HCEC 1CT (cell line): ENCODE measurements around the gene HTR1A.

ENCODE experiments used
- DNase-seq: peaks from one replicate; pipeline ENCODE4 v3.0.0-alpha.2; 2017

HTR1A gene

DNA sequence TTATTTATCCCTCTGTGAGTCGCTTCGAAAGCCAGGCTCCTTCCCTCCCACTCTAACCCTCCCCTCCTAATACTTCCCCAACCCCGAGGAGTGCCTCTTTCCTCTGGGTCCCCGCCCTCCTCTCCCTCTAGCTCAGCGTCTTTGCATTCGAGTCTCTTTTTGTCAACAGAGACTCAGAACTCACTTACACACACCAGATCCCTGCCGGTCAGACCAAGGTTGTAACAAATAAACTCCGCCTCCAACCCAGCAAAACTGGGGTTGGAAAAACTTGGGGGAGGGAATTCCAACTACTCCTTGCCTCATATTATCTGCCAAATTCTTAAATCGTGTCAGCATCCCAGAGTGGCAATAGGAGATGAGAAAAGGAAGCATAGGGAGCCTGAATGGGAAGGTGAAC, at the start of gene HTR1A:
Gene HTR1A, minus strand, starts transcription at position 167 of the 400 bp plus-strand sequence. CDS start 726 bp downstream, outside the sequence.
- DNase-seq = no peak

DNA sequence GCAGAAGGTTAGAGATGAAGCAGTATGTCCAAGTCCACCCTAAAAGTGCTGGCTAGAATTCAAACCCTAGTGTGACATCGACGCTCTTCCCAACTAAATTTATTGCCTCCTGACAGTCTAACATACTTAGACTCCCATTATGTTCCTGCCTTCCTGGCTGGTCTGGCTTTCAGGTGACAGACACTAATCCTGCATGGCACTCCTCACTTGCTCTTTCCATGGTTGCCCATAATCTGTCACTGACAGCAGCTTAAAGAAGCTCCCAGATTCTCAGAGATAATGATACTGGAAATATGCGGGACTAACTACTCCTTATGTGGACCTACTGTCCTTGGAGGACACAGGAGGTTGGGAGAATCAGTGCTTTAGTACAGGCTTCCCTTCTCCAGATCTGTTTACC, 41.7 kb upstream of the HTR1A start:
- no peak for DNase-seq

DNA sequence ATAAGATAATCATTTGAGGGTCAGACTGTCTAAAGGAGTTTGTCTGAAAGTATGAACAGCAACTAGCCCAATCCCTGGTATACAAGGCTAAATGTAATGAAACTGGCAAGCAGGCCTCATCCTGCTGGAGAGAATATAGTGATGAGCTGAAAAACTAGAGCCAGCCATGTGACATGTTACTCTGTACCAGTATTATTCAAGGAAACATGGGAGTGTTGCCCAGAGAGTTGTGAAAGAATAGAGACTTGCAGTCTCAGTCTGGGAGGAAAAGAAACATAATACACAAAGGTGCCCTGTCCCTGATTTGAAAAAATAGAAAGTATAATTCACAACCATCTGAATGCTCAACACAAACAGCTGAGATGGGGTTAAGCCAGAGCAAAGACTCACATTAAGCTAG, 37.9 kb upstream of the HTR1A start:
- no peak for DNase-seq

DNA sequence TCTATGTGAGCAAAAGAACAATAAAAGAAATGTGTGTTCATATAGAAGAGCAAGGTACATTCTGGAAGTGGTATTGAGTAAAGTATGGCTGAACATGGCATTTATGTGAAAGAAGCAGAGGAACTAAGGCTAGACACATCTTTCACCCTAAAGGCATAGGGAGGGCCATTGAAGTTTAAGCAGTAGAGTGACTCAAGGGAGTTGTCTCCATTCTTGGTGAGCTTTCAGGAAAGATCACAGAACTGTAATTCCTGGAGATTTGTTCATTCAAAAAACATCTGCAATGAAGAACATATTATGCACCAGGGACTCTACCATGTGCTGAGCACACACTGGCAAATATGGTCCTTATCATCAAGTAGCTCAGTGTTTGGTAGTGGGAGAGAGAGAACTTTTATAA, 24.8 kb upstream of the HTR1A start:
- no peak for DNase-seq

GRCh38 chr5:63981864-63982263, 19.6 kb upstream of the HTR1A start:
- DNase-seq = no peak

- DNase-seq = no peak
These were observed 1.7 kb upstream of the HTR1A start for GRCh38 chr5:63963926-63964325.

DNA sequence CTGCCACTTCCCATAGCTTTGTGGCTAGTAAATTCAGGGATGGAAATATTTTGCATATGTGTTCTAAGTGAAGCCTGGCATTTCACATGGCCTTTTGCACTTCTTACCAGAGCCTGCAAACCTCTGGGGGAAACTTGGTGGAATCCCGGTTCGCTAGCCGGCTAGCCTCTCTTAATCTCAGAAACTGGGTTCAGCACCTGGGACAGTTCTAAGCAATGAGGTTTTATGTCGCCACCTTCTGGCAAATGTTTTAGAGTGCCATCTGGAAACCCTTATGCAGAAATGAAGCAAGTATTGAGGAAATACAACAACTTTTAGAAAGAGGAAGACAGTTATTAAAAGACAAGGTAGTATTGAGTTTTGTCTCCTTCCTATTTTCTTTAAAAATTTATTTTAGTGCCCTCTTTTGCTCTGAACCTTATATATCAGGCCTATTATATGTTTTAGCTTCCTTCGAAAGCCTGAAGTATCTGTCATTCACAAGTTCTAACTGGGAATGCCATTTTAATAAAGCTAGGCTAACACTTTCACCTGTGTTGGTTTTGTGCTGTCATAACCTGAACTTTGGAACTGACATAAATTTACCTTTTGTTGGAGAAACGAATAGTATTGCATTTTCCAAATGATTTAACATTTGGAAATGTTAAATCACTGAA, 963 bp upstream of the HTR1A start:
- peak; percentile 13 for DNase-seq

- no peak for DNase-seq
These were observed 565 bp downstream of the HTR1A start for GRCh38 chr5:63961598-63962161.

DNA sequence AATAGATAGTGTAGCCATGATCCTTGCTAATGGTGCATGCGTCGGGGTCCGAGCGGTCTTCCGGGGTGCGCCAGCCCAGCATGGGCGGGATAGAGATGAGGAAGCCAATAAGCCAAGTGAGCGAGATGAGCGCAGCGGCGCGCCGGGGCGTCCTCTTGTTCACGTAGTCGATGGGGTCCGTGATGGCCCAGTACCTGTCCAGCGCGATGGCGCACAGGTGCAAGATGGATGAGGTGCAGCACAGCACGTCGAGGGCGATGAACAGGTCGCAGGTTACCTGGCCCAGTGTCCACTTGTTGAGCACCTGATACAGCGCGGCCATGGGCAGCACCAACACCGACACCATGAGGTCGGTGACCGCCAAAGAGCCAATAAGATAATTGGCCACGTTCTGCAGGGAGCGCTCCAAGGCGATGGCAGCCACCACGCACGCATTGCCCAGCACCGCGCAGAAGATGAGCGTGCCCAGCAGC, 1.1 kb downstream of the HTR1A start:
- DNase-seq = no peak

DNA sequence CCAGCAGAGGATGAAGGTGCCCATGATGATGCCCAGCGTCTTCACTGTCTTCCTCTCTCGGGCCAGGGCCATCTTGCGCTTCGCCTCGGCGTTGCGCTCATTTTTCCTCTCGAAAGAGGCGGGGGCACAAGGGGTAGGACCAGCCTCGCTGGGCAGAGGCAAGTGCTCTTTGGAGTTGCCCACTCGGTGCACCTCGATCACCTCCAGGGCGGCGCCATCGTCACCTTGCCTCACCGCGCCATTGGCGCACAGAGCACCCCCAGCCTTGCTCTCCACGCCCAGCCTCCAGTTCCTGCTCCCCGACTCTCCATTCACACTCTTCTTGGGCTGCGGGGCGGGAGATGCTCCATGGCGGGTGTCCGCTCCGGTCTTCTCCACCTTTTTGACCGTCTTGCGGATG, 1.6 kb downstream of the HTR1A start:
- no peak for DNase-seq

GRCh38 chr5:63959177-63959982, 2.9 kb downstream of the HTR1A start:
- DNase-seq = no peak

- no peak for DNase-seq
These were observed 3.6 kb downstream of the HTR1A start for GRCh38 chr5:63958654-63959053.

- no peak for DNase-seq
These were observed 4.6 kb downstream of the HTR1A start for GRCh38 chr5:63957617-63958016.

- no peak for DNase-seq
These were observed 9.0 kb downstream of the HTR1A start for GRCh38 chr5:63953217-63953616.

DNA sequence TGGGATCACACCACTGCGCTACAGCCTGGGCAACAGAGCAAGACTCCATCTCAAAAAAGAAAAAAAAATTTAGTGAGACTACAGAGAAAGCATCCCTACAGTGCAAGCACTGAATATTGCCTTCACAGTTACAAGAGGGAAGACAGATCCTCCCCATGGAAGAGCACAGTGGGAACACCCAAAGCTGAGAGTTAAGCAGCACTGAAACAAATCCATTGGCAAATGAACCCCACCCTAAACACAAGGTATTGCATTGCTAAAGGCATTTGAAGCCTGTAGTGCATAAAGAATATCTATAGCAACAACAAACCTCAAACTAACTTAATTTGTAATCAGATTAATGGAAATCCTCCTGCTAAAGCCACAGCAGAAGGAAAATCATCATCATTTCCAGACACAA, 27.1 kb downstream of the HTR1A start:
- DNase-seq = no peak

DNA sequence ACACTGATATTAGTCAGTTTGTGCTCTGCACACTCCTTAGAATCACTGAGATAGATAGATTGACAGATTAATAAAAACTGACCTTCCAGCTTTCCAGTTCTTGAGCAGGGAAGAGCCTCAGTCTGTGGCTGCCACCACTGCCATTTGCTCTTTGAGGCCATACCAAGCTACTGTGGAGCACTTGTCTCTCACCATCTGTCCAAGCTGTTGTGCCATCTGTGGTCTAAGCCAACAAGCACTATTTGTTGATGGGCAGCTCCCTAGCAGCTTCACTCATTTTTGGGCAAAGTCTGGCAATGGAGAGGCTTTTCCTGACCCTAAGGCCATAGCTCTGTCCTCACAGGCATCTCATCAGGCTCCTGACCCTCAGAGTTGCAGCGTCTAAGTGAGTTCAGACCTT, 30.4 kb downstream of the HTR1A start:
- DNase-seq = no peak

GRCh38 chr5:63928451-63928850, 33.8 kb downstream of the HTR1A start:
- no peak for DNase-seq

GRCh38 chr5:63923914-63924313, 38.3 kb downstream of the HTR1A start:
- DNase-seq = no peak

GRCh38 chr5:63919763-63920478, 42.3 kb downstream of the HTR1A start:
- DNase-seq = no peak

GRCh38 chr5:63916786-63917185, 45.5 kb downstream of the HTR1A start:
- no peak for DNase-seq

- no peak for DNase-seq
These were observed 50.4 kb downstream of the HTR1A start for GRCh38 chr5:63911871-63912270.
